ENCODE results near the gene GOLGA1. TPM values are rescaled to one million over a fixed set of nuclear protein-coding genes. Genes with fewer than 3 reads are reported as not detected.

GOLGA1 gene
- total and polyA plus RNA-seq, 8 donors = 15.4 to 20.2 (median 18.8) TPM

DNA sequence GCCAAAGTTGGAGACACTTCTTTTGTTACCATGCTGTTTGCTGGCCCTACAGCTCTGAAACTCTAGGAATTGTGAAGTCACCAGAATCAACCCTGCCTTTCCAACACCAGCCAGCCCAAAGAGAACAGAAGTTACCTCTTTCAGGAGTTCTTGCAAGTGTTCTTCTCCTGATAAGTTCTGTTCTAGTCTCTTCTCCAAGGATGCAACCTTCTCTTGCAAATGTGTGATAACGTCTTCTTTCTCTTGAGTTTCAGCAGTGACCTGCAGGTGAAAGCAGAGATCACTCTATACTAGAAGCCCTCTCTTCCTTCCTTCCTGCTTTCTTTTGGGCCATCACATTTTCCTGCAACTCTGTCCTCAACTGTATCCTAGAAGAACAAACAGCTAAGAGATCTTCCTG, 29.1 kb downstream of the GOLGA1 start:
- no peak for TF ChIP-seq CTCF (IDR thresholded peaks at IDR 0.05)
- H3K9me3 ChIP-seq = no peaks in the 10 kb centered on the region
- H3K27ac ChIP-seq = no peak overlapping the region
- no peak for DNase-seq
- no peaks in the 10 kb centered on the region for H3K4me1 ChIP-seq
- no peak overlapping the region for H3K4me3 ChIP-seq
- no peak for ATAC-seq
- peaks cover 0 to 89% of the 10 kb centered on the region in 2 donors for H3K36me3 ChIP-seq
- intact Hi-C loops (cut with DNase I) = no loop called here
- no peaks in the 10 kb centered on the region for H3K27me3 ChIP-seq

DNA sequence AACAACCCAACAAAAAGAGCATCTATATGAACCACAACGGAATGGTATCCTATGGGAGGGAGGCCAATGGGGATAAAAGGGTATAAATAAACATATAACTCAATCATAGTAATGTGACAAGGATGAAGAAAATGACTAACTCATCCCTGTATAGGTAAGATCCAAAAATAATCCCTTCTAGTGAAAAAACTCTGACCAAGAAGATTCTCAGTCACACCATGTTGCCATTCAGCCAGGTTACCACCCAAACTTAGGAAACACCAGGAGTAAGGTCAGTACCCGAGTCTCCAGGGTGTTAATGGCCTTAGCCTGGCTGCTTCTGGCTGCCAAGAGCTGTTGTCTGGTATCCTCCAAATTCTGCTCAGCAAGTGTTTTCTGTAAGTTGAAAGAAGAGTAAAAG, 32.8 kb downstream of the GOLGA1 start:
- Histone ChIP-seq H3K4me1 (no peaks in the 10 kb centered on the region), H3K27me3 (no peaks in the 10 kb centered on the region), H3K4me3 (no peak overlapping the region), H3K36me3 (peaks cover 0 to 97% of the 10 kb centered on the region in 2 donors), H3K27ac (no peak overlapping the region), H3K9me3 (no peaks in the 10 kb centered on the region)
- DNase-seq = no peak
- ATAC-seq = no peak
- intact Hi-C loops (cut with DNase I) = no loop called here
- no peak for TF ChIP-seq CTCF (IDR thresholded peaks at IDR 0.05)

DNA sequence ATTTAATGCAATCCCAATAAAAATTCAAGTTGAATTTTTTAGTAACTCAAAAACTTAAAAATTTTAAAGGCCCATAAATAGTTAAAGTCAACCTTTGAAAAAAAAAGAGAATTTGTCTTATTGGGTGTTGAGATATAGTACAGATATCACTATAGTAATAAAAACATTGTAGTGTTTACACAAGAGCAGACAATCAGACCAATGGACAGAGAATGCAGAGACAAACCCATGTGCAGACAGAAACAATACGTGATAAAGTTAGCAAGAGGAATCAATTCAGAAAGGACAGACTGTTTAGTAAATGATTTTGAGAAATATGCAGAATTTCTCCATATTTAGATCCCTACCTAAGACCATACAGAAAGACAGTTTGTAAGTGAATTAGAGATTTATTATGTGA, 33.9 kb downstream of the GOLGA1 start:
- no peak for DNase-seq
- Histone ChIP-seq H3K27me3 (no peaks in the 10 kb centered on the region), H3K4me1 (no peaks in the 10 kb centered on the region), H3K36me3 (peaks cover 0 to 96% of the 10 kb centered on the region in 2 donors), H3K4me3 (no peak overlapping the region), H3K9me3 (no peaks in the 10 kb centered on the region), H3K27ac (no peak overlapping the region)
- intact Hi-C loops (cut with DNase I) = no loop called here
- ATAC-seq = no peak
- TF ChIP-seq CTCF (IDR thresholded peaks at IDR 0.05) = no peak

- Histone ChIP-seq H3K4me1 (no peaks in the 10 kb centered on the region), H3K27ac (no peak overlapping the region), H3K9me3 (no peaks in the 10 kb centered on the region), H3K27me3 (no peaks in the 10 kb centered on the region), H3K36me3 (peaks cover 3 to 74% of the 10 kb centered on the region in 2 donors), H3K4me3 (no peak overlapping the region)
- intact Hi-C loops (cut with DNase I) = no loop called here
- TF ChIP-seq CTCF (IDR thresholded peaks at IDR 0.05) = no peak
- no peak for DNase-seq
- ATAC-seq = no peak
Observed at GRCh38 chr9:124899845-124900244, 41.0 kb downstream of the GOLGA1 start.

DNA sequence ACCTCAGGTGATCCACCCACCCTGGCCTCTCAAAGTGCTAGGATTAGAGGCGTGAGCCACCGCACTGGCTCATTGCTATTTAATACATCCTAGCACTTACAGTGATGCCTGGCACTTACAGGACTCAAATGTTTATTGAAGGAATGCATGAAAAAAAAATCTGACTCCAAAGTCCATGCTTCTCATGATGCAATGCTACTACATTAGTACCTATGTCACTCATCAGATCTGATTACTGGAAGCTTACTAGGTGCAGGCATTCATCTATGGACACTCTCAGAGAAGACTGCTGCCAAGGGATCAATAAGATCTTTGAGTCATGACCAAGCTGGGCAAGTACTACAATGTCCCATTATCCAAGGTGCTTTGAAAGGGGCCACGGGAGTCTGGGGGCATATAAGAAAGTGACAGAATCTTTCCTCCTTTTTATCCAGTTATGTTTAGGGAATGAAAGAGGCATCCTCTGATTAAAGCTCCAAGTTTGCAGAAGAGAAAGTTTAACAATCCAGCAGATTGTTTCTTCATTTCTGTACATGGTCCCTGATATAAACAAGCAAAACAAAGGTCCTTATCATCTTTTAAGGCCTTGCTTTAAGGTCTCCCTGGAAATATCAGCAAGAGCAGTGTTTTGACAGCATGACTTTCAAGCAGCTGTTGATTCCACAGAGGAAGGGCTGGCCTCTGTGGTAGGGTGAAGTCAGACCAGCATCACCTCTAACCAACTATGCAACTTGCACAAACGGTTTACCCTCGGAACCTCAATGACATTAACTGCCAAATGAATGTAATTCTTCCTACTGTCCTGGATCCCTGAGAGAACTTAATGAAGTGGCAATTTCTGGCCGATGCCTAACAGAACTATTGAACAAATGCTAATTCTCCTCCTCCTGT, 43.1 kb downstream of the GOLGA1 start:
- TF ChIP-seq CTCF (IDR thresholded peaks at IDR 0.05) = no peak
- ATAC-seq (no peak), DNase-seq (no peak)
- Histone ChIP-seq H3K4me3 (no peak overlapping the region), H3K27me3 (no peaks in the 10 kb centered on the region), H3K36me3 (peaks cover 3 to 74% of the 10 kb centered on the region in 2 donors), H3K4me1 (no peaks in the 10 kb centered on the region), H3K9me3 (no peaks in the 10 kb centered on the region), H3K27ac (no peak overlapping the region)
- intact Hi-C loops (cut with DNase I) = no loop called here

Data from left lung (tissue), 10 donors.